Trophoblast cell (in vitro differentiated cells and primary cell): ENCODE results near the gene TTN.
A peak's percentile ranks its signal among the peaks of the same experiment; 100 is the strongest.

Source experiments
- DNase-seq, 2 donors: peaks; one replicate each; pipeline ENCODE4 v3.0.0-alpha.2; 2016
- H2AFZ ChIP-seq: 2 replicates; pipeline ENCODE4 v1.6.1; 2013; ENCODE audit warnings: low read length, moderate library complexity, mild to moderate bottlenecking; ENCODE audit not compliant: insufficient read depth, poor library complexity
- H2AK5ac ChIP-seq: 2 replicates; pipeline ENCODE4 v1.6.1; 2013; ENCODE audit warnings: mild to moderate bottlenecking, low read length
- H2BK120ac ChIP-seq: 2 replicates; pipeline ENCODE4 v1.6.1; 2013; ENCODE audit warnings: low read length, mild to moderate bottlenecking, moderate library complexity; ENCODE audit not compliant: insufficient read depth, poor library complexity
- H2BK12ac ChIP-seq: 2 replicates; pipeline ENCODE4 v1.6.1; 2013; ENCODE audit warnings: mild to moderate bottlenecking, low read length, moderate library complexity
- H2BK5ac ChIP-seq: 2 replicates; pipeline ENCODE4 v1.6.1; 2013; ENCODE audit warnings: low read length, low read depth, moderate library complexity, mild to moderate bottlenecking; ENCODE audit not compliant: poor library complexity
- H3K14ac ChIP-seq: 2 replicates; pipeline ENCODE4 v1.6.1; 2013; ENCODE audit warnings: mild to moderate bottlenecking, low read length
- H3K18ac ChIP-seq: 2 replicates; pipeline ENCODE4 v1.6.1; 2013; ENCODE audit warnings: mild to moderate bottlenecking, low read length
- H3K23ac ChIP-seq: 2 replicates; pipeline ENCODE4 v1.6.1; 2013; ENCODE audit warnings: low read length
- H3K27ac ChIP-seq: 2 replicates; pipeline ENCODE4 v1.5.1; 2013; ENCODE audit warnings: low read depth, mild to moderate bottlenecking, inconsistent platforms, low read length, moderate library complexity
- H3K27me3 ChIP-seq: 2 replicates; pipeline ENCODE4 v1.6.1; 2013; ENCODE audit warnings: inconsistent platforms, mild to moderate bottlenecking, low read length, moderate library complexity; ENCODE audit not compliant: insufficient read depth
- H3K36me3 ChIP-seq, 2 experiments: 1 replicate in 1 of 2; 2 replicates in 1 of 2; pipeline ENCODE4 v1.6.1; 2013; ENCODE audit warnings: low read length in 2 of 2, mild to moderate bottlenecking in 2 of 2, moderate library complexity in 1 of 2; ENCODE audit not compliant: insufficient read depth in 2 of 2, control insufficient read depth in 1 of 2
- H3K4ac ChIP-seq: 2 replicates; pipeline ENCODE4 v1.6.1; 2013; ENCODE audit warnings: low read depth, mild to moderate bottlenecking, low read length, moderate library complexity
- H3K4me1 ChIP-seq, 2 experiments: 1 replicate in 1 of 2; 2 replicates in 1 of 2; pipeline ENCODE4 v1.6.1; 2013; ENCODE audit warnings: low read length in 2 of 2, mild to moderate bottlenecking in 2 of 2, moderate library complexity in 1 of 2; ENCODE audit not compliant: insufficient read depth in 2 of 2, control insufficient read depth in 1 of 2
- H3K4me2 ChIP-seq: 2 replicates; pipeline ENCODE4 v1.6.1; 2013; ENCODE audit warnings: inconsistent platforms, mild to moderate bottlenecking, low read length, moderate library complexity
- H3K4me3 ChIP-seq: 2 replicates; pipeline ENCODE4 v1.5.1; 2013; ENCODE audit warnings: mild to moderate bottlenecking, low read depth, low read length, inconsistent platforms
- H3K79me1 ChIP-seq: one replicate; pipeline ENCODE4 v1.6.1; 2013; ENCODE audit warnings: low read length
- H3K79me2 ChIP-seq: 2 replicates; pipeline ENCODE4 v1.6.1; 2013; ENCODE audit warnings: low read length, mild to moderate bottlenecking; ENCODE audit not compliant: control insufficient read depth, insufficient read depth, poor library complexity
- H3K9ac ChIP-seq: 2 replicates; pipeline ENCODE4 v1.6.1; 2013; ENCODE audit warnings: mild to moderate bottlenecking, low read length
- H3K9me3 ChIP-seq: 2 replicates; pipeline ENCODE4 v1.6.1; 2013; ENCODE audit warnings: low read depth, mild to moderate bottlenecking, control low read depth, inconsistent platforms, low read length; ENCODE audit not compliant: insufficient read depth
- H4K12ac ChIP-seq: 2 replicates; pipeline ENCODE4 v1.6.1; 2013; ENCODE audit warnings: low read depth, mild to moderate bottlenecking, low read length, moderate library complexity
- H4K8ac ChIP-seq: 2 replicates; pipeline ENCODE4 v1.6.1; 2013; ENCODE audit warnings: low read depth, mild to moderate bottlenecking, low read length, moderate library complexity
- H4K91ac ChIP-seq: one replicate; pipeline ENCODE4 v1.6.1; 2013; ENCODE audit warnings: low read depth, mild to moderate bottlenecking, low read length, moderate library complexity
- WGBS: extraction: QIAGEN DNeasy Blood & Tissue Kit; methylation state at CpG from one replicate; pipeline ENCODE4 v1.1.7; 2013; ENCODE audit warnings: missing lambda C conversion rate; ENCODE audit not compliant: insufficient read length, insufficient coverage; ENCODE audit errors: extremely low coverage; 5-methylcytosine and 5-hydroxymethylcytosine counted together

The TTN gene

GRCh38 chr2:178734518-178734917 is 72.7 kb downstream of the TTN start:
- no peak overlapping the region for H3K4me3 ChIP-seq
- H3K27ac ChIP-seq, result no peak overlapping the region
- H4K8ac ChIP-seq, result no peak overlapping the region
- no CpG with 5 or more reads among the region's 4 CpGs for WGBS
- no peak overlapping the region for H3K4me2 ChIP-seq
- no peaks in the 10 kb centered on the region for H3K36me3 ChIP-seq
- H3K9me3 ChIP-seq, result no peaks in the 10 kb centered on the region
- H3K9ac ChIP-seq, result no peak overlapping the region
- H3K79me1 ChIP-seq, result no peaks in the 10 kb centered on the region
- no peak overlapping the region for H4K91ac ChIP-seq
- no peaks in the 10 kb centered on the region for H3K27me3 ChIP-seq
- no peak overlapping the region for H4K12ac ChIP-seq
- no peak overlapping the region for H2AK5ac ChIP-seq
- H3K4ac ChIP-seq, result no peak overlapping the region
- no peaks in the 10 kb centered on the region for H3K4me1 ChIP-seq
- no peak for DNase-seq
- H2BK5ac ChIP-seq, result no peak overlapping the region
- no peak overlapping the region for H2BK120ac ChIP-seq
- H3K79me2 ChIP-seq, result no peaks in the 10 kb centered on the region
- no peak overlapping the region for H2AFZ ChIP-seq
- no peak overlapping the region for H2BK12ac ChIP-seq
- no peak overlapping the region for H3K14ac ChIP-seq
- H3K23ac ChIP-seq, result no peak overlapping the region
- H3K18ac ChIP-seq, result no peak overlapping the region

DNA sequence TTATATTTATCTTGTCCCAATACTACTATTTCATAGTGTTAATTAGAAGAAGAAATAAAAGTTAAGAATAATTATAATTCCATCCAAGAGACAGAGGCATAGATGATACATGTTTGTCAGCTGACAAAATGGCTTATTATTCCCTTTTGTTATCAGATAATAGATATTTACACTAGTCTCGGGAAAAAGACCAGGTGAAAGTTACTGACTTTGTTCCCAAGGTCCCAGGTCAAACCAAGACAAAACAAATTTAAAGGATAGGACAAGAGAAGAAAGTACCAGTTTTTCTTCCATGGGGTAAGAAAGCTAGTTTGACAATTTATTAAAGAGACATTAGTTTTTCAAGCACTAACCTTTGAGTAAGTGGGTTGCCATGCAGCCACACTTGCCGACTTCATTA is 73.2 kb downstream of the TTN start:
- H3K79me2 ChIP-seq, result no peaks in the 10 kb centered on the region
- no peaks in the 10 kb centered on the region for H3K27me3 ChIP-seq
- H2BK12ac ChIP-seq, result no peak overlapping the region
- H3K79me1 ChIP-seq, result no peaks in the 10 kb centered on the region
- no peak overlapping the region for H3K27ac ChIP-seq
- no peak overlapping the region for H3K4me3 ChIP-seq
- no peak overlapping the region for H3K9ac ChIP-seq
- H3K23ac ChIP-seq, result no peak overlapping the region
- H3K14ac ChIP-seq, result no peak overlapping the region
- H2BK5ac ChIP-seq, result no peak overlapping the region
- H4K12ac ChIP-seq, result no peak overlapping the region
- no peak for DNase-seq
- H3K4me1 ChIP-seq, result no peaks in the 10 kb centered on the region
- no peaks in the 10 kb centered on the region for H3K9me3 ChIP-seq
- no peak overlapping the region for H4K91ac ChIP-seq
- no peak overlapping the region for H3K18ac ChIP-seq
- H2BK120ac ChIP-seq, result no peak overlapping the region
- no peaks in the 10 kb centered on the region for H3K36me3 ChIP-seq
- H3K4me2 ChIP-seq, result no peak overlapping the region
- no peak overlapping the region for H4K8ac ChIP-seq
- no peak overlapping the region for H3K4ac ChIP-seq
- H2AK5ac ChIP-seq, result no peak overlapping the region
- no CpG with 5 or more reads among the region's 2 CpGs for WGBS
- H2AFZ ChIP-seq, result no peak overlapping the region

DNA sequence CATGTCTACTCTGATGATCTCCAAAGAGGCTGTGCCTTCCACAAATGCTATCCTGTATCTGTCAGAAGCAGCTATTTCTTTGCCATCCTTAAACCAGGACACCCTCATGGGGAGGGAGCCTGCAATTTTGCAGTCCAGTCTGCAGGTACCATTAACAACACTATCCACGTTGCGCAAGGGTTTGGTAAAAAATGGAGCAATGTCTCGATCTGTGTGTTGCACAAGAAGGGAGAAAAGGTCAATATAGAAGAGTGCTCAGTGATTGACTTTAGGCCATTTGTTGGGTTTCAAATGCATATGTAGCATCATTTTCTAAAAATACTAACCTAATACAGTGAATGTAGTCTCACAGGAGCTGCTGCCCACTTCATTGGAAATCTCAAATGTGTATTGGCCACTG is 74.3 kb downstream of the TTN start:
- no peak overlapping the region for H3K23ac ChIP-seq
- H2AFZ ChIP-seq, result no peak overlapping the region
- H3K4me1 ChIP-seq, result no peaks in the 10 kb centered on the region
- no peak overlapping the region for H3K27ac ChIP-seq
- DNase-seq, result peak; percentile 82 to 97
- H3K79me2 ChIP-seq, result no peaks in the 10 kb centered on the region
- H4K8ac ChIP-seq, result no peak overlapping the region
- no peak overlapping the region for H3K18ac ChIP-seq
- H3K4me2 ChIP-seq, result no peak overlapping the region
- no peaks in the 10 kb centered on the region for H3K36me3 ChIP-seq
- H2BK12ac ChIP-seq, result no peak overlapping the region
- H4K12ac ChIP-seq, result no peak overlapping the region
- H3K4me3 ChIP-seq, result no peak overlapping the region
- H3K79me1 ChIP-seq, result no peaks in the 10 kb centered on the region
- no CpG with 5 or more reads among the region's 3 CpGs for WGBS
- H3K9ac ChIP-seq, result no peak overlapping the region
- H2BK5ac ChIP-seq, result no peak overlapping the region
- no peak overlapping the region for H2AK5ac ChIP-seq
- no peak overlapping the region for H3K14ac ChIP-seq
- H3K9me3 ChIP-seq, result no peaks in the 10 kb centered on the region
- no peaks in the 10 kb centered on the region for H3K27me3 ChIP-seq
- H3K4ac ChIP-seq, result no peak overlapping the region
- H4K91ac ChIP-seq, result no peak overlapping the region
- no peak overlapping the region for H2BK120ac ChIP-seq

DNA sequence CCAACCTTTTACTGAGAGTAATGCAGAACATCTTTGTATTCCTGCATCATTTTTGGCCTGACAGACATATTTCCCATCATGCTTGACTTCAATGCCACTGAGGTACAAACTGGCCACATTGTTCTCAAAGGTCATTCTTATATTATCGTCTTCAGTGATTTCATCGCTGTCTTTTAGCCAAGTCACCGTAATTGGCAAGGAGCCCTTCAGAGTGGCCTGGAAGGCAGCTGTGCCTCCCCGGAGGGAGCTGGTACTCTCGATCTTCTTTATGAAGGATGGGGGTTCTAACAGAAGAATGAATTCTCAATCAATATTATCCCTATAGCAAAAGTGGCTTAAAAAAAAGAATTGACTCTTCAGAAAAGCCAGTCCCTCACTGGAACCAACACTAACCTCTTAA is 75.9 kb downstream of the TTN start:
- Histone ChIP-seq H3K27ac (no peak overlapping the region), H3K27me3 (no peaks in the 10 kb centered on the region), H3K14ac (no peak overlapping the region), H2BK120ac (no peak overlapping the region), H3K23ac (no peak overlapping the region), H3K18ac (no peak overlapping the region), H3K79me2 (no peaks in the 10 kb centered on the region), H2BK12ac (no peak overlapping the region), H2AFZ (no peak overlapping the region), H3K4me3 (no peak overlapping the region), H3K9me3 (no peaks in the 10 kb centered on the region), H4K91ac (no peak overlapping the region), H2BK5ac (no peak overlapping the region), H3K4ac (no peak overlapping the region), H2AK5ac (no peak overlapping the region), H4K8ac (no peak overlapping the region), H3K4me2 (no peak overlapping the region), H3K4me1 (no peaks in the 10 kb centered on the region), H3K79me1 (no peaks in the 10 kb centered on the region), H3K36me3 (no peaks in the 10 kb centered on the region), H4K12ac (no peak overlapping the region), H3K9ac (no peak overlapping the region)
- no peak for DNase-seq
- WGBS, result no CpG with 5 or more reads among the region's 5 CpGs
